Activated CD4-positive, CD25-positive, alpha-beta regulatory T cell treated with anti-CD3 and anti-CD28 coated beads, Interleukin-2, amount 50 U/mL, for 72 hours (primary cell): ENCODE results near the gene TAB2.
"Not testable (repeated sequence)": the region's sequence is repeated elsewhere in the genome, so short reads cannot be mapped to it uniquely, and the experiment has no call there.

Experiments used
- DNase-seq: peaks from one replicate; pipeline ENCODE4 v3.0.0; 2021

The TAB2 gene

GRCh38 chr6:149422581-149422980 is 105.1 kb downstream of the TAB2 start:
- DNase-seq: no peak

GRCh38 chr6:149423964-149424440 is 106.5 kb downstream of the TAB2 start:
- no peak for DNase-seq

- no peak for DNase-seq
These were observed 107.7 kb downstream of the TAB2 start for GRCh38 chr6:149425224-149425623.

GRCh38 chr6:149425754-149426153 is 108.2 kb downstream of the TAB2 start:
- no peak for DNase-seq

GRCh38 chr6:149428606-149429005 is 111.1 kb downstream of the TAB2 start:
- no peak for DNase-seq

GRCh38 chr6:149429427-149430360 is 112.2 kb downstream of the TAB2 start:
- DNase-seq: no peak

- peak; percentile 91 for DNase-seq
These were observed 114.6 kb downstream of the TAB2 start for GRCh38 chr6:149431905-149432775.

- DNase-seq: no peak
These were observed 115.9 kb downstream of the TAB2 start for GRCh38 chr6:149433405-149433804.

GRCh38 chr6:149433881-149434280 is 116.4 kb downstream of the TAB2 start:
- DNase-seq: no peak

- DNase-seq: no peak
These were observed 118.5 kb downstream of the TAB2 start for GRCh38 chr6:149435919-149436586.

GRCh38 chr6:149436647-149437046 is 119.1 kb downstream of the TAB2 start:
- DNase-seq: no peak

- no peak for DNase-seq
These were observed 119.7 kb downstream of the TAB2 start for GRCh38 chr6:149437212-149437611.

- DNase-seq: no peak
These were observed 121.3 kb downstream of the TAB2 start for GRCh38 chr6:149438855-149439254.

GRCh38 chr6:149439626-149440025 is 122.1 kb downstream of the TAB2 start:
- DNase-seq: no peak

GRCh38 chr6:149440735-149441671 is 123.5 kb downstream of the TAB2 start:
- no peak for DNase-seq

GRCh38 chr6:149441740-149442139 is 124.2 kb downstream of the TAB2 start:
- DNase-seq: no peak

GRCh38 chr6:149443411-149444181 is 126.1 kb downstream of the TAB2 start:
- DNase-seq: no peak

- not testable (repeated sequence) for DNase-seq
These were observed 127.0 kb downstream of the TAB2 start for GRCh38 chr6:149444360-149445094.

GRCh38 chr6:149445095-149445466 is 127.6 kb downstream of the TAB2 start:
- DNase-seq: no peak

- no peak for DNase-seq
These were observed 128.1 kb downstream of the TAB2 start for GRCh38 chr6:149445573-149445972.
